ENCODE measurements around the gene TTC31. TPM values are rescaled to one million over a fixed set of nuclear protein-coding genes. Genes with fewer than 3 reads are reported as not detected.

The TTC31 gene
- total RNA-seq, 1 donor: 19.0 TPM

Other genes with a start within 250 kb of the TTC31 start
- gene SLC4A5, start 139.7 kb upstream of the TTC31 start, total RNA-seq: 0.81 and 1.1 TPM in 2 replicates
- gene DCTN1, start 102.8 kb upstream of the TTC31 start, total RNA-seq: 166 and 172 TPM in 2 replicates
- gene C2orf81, start 61.5 kb upstream of the TTC31 start, total RNA-seq: 3.1 and 3.8 TPM in 2 replicates
- gene WDR54, start 61.4 kb upstream of the TTC31 start, total RNA-seq: 20.3 and 25.6 TPM in 2 replicates
- 19.2 and 21.7 TPM in 2 replicates for gene RTKN, start 41.1 kb upstream of the TTC31 start, total RNA-seq
- 12.8 and 23.1 TPM in 2 replicates for gene INO80B, start 28.0 kb upstream of the TTC31 start, total RNA-seq
- 42.7 and 54.3 TPM in 2 replicates for gene WBP1, start 24.6 kb upstream of the TTC31 start, total RNA-seq
- 48.5 and 63.1 TPM in 2 replicates for gene MOGS, start 17.7 kb upstream of the TTC31 start, total RNA-seq
- 19.3 and 21.6 TPM in 2 replicates for gene MRPL53, start 10.4 kb upstream of the TTC31 start, total RNA-seq
- 17.7 and 27.6 TPM in 2 replicates for gene CCDC142, start 83 bp upstream of the TTC31 start, total RNA-seq
- gene LBX2, start 16.5 kb downstream of the TTC31 start, total RNA-seq: 1.9 and 2.1 TPM in 2 replicates
- 28.4 and 34.1 TPM in 2 replicates for gene PCGF1, start 24.6 kb downstream of the TTC31 start, total RNA-seq
- not detected in 2 replicates for gene TLX2, start 31.4 kb downstream of the TTC31 start, total RNA-seq
- gene DQX1, start 43.1 kb downstream of the TTC31 start, total RNA-seq: 0.16 TPM in 1 of 2 replicates, not detected in the other
- 65.1 and 68.2 TPM in 2 replicates for gene AUP1, start 46.6 kb downstream of the TTC31 start, total RNA-seq
- 41.3 and 42.7 TPM in 2 replicates for gene HTRA2, start 46.9 kb downstream of the TTC31 start, total RNA-seq
- gene LOXL3, start 70.9 kb downstream of the TTC31 start, total RNA-seq: 14.7 and 20.6 TPM in 2 replicates
- 31.0 and 31.3 TPM in 2 replicates for gene DOK1, start 71.6 kb downstream of the TTC31 start, total RNA-seq
- 0.12 and 0.16 TPM in 2 replicates for gene M1AP, start 165.2 kb downstream of the TTC31 start, total RNA-seq
- 9.7 and 10.1 TPM in 2 replicates for gene SEMA4F, start 171.2 kb downstream of the TTC31 start, total RNA-seq